HG02870 (cell line): ENCODE results near the gene TMEM45A.
A peak's percentile ranks its signal among the peaks of the same experiment; 100 is the strongest.
"Not testable (repeated sequence)": the region's sequence is repeated elsewhere in the genome, so short reads cannot be mapped to it uniquely, and the experiment has no call there.

Experiments used
- ATAC-seq: cut with Tn5 transposase; IDR thresholded peaks from one replicate; pipeline ENCODE4 v1.9.1; 2021; ENCODE audit warnings: mild to moderate bottlenecking, moderate library complexity; ENCODE audit not compliant: unreplicated experiment

TMEM45A gene

DNA sequence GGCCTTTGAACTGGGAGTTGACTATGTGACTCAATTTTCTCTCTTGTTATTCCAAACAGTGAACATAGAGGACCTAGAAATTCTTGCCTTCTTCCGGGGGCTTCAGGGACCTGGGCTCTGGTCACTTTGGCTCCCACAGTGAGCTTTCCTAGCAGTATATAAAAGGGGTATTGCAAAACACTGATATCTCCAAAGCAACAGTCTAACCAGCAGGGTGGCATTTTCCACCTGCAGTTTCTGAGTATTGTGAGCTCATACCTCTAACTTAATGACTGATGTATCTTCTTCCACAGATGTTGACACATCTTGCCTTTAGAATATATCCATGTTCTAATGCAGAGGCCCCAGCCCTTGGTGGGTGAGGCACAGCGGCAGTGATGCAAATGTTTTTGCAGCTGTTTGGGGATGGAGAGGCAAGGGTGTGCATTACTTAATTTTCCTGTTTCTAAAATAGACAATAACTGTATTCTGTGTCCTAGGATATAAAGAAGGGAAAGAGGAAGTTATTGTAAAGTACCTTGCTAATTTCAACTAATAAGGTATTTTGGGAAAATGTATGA lies 71.3 kb downstream of the TMEM45A start:
- ATAC-seq: no peak

DNA sequence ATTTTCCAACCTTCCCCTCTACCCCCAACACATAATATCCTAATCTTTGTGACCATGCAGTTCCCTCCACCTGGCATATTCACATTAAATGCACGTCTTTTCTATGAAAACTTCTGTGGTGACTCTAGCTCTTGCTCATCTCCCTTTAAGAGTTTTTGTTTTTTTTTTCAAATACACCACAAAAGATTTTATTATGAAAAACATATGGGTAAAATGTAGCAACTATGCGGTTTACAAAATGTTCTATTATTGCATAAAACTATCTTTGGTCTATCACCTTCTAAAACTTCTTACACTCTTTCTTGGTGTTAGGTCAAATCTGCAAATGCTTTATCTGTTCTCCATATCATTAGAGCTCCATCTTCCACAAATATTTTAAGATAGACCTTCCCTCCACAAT lies 78.4 kb downstream of the TMEM45A start:
- no peak for ATAC-seq

GRCh38 chr3:100574536-100574935 lies 82.1 kb downstream of the TMEM45A start:
- no peak for ATAC-seq

DNA sequence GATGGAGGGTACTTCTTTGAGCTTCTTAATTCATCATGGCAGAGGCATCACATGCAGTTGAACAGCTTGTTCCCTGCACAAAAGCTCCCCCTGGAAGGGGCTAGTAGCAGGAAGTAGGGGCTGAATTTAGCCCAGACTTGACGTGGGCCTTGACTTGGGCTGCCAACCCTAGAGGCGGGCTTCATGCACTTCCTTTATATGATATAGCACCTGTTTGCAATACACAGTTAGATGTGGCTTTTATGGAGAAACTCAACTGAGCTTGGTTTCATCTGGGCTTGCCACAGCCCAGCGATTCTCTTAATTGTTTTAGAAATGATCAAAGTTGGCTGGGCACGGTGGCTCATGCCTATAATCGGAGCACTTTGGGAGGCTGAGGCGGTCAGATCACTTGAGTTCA lies 83.3 kb downstream of the TMEM45A start:
- no peak for ATAC-seq

DNA sequence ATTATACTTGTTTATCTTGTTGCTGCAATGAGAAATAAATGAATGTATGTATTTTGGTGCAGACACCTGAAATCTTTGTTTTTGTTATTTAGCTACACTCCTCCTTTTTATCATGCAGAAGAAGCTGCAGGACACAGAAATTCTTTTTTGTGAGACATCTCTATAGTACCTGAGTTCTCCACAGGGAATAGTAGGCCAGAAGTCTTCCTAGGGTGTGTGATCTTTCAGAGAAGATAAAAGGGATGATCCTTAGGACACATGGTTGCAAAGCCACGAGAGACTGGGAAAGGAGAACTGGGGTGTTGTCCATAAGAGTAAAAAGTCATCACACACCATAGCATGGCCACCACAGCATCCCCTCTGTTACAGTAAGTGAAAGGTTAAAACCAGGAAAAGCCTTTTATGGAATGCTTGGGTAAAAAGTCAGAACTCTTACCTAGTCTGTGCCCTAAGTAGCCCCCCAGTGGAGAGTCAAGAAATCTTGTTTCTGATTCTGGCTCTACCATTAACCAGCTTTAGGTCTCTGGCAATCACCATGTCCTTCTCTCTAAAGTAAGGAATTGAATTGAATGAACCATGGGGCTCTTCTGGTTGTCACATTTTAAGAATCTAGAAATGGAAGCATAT lies 85.1 kb downstream of the TMEM45A start:
- ATAC-seq: no peak

DNA sequence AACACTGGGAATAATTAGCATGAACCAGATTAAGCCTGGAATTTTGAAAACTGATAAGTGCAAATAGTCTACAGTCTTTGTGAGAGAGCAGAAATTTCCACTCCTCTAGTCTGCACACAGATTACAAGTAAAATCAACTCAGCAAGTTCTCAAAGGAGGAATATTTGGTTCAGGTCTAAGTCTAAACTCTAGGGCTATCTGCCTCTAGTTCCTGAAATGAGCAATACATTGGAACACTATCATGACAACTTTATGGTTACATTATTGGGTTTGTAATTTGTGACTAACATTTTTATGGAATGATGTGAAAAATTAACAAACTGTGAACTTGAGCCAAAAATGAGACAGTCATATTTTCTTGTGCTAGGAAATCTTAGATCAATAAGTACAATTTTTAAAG lies 86.2 kb downstream of the TMEM45A start:
- ATAC-seq: no peak

GRCh38 chr3:100580147-100580546 lies 87.7 kb downstream of the TMEM45A start:
- no peak for ATAC-seq

DNA sequence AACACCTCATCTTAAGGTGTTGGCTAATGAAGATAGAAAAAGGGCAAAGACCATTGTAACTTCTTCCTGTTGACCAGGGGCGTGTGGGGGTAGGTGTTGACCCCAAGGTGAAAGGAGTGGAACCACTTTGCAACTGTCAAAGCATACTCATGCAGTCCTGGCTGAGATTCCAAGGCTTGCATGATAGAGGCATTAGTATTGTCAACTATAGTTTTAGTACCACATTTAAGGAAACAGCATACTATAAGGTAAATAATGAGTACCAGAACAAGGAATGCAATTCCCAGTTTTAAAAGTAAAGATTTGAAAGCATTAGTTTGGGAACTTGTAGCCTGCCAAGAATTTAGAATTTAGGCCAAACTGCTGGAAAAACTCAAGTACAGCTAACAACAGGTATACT lies 89.2 kb downstream of the TMEM45A start:
- no peak for ATAC-seq

DNA sequence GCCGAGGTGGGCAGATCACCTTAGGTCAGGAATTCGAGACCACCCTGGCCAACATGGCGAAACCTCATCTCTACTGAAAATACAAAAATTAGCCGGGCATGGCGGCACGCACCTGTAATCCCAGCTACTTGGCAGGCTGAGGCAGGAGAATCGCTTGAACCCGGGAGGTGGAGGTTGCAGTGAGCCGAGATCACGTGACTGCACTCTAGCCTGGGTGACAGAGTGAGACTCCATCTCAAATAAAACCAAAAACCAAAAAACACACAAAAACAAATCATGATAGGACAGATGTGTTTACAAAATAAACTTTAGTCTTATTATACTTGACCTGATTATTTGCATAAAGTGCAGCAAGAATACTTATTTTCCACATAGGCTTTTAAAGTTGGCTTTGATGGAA lies 89.7 kb downstream of the TMEM45A start:
- not testable (repeated sequence) for ATAC-seq

GRCh38 chr3:100584101-100584660 lies 91.8 kb downstream of the TMEM45A start:
- ATAC-seq: no peak

DNA sequence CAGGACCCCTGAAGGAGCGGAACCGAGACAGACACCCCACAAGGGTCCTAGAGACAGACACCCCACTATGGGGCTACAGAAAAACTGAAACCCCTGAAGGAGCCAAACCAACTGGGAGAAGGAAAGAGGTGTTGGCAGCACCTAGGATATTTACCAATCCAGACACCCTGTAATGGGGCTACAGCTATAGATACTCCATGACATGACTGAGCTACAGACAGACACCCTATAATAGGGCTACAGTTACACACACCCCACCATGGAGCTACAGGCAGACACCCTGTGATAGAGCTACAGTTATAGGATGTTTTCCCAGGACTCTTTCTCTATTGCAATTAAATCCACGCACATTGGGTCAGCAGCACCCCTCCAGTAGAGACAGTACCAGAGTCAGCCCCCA lies 94.4 kb downstream of the TMEM45A start:
- no peak for ATAC-seq

DNA sequence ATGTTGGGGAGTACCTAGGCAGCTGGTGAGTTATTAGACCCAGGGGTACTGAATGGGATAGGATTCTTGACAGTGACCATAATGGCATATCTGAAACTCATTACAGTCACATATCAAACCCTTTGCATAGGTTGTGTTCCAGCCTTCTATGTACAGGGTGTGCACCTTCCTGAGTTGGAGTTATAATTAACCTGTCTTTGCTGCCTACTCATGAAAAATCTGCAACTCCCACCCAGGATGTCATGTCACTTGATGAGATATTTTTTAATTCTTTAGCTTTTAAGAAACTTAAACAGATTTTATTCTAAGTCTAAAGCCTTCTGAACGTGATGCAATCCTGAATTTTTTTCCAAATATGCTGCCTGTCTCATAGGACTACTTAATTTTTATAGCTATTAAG lies 95.8 kb downstream of the TMEM45A start:
- no peak for ATAC-seq

GRCh38 chr3:100590114-100590839 lies 97.9 kb downstream of the TMEM45A start:
- ATAC-seq: peak; percentile 82

- no peak for ATAC-seq
Observed at GRCh38 chr3:100590840-100591147, 98.4 kb downstream of the TMEM45A start.

- ATAC-seq: no peak
Observed at GRCh38 chr3:100591411-100591810, 99.0 kb downstream of the TMEM45A start.

GRCh38 chr3:100600181-100601042 lies 108.0 kb downstream of the TMEM45A start:
- no peak for ATAC-seq

DNA sequence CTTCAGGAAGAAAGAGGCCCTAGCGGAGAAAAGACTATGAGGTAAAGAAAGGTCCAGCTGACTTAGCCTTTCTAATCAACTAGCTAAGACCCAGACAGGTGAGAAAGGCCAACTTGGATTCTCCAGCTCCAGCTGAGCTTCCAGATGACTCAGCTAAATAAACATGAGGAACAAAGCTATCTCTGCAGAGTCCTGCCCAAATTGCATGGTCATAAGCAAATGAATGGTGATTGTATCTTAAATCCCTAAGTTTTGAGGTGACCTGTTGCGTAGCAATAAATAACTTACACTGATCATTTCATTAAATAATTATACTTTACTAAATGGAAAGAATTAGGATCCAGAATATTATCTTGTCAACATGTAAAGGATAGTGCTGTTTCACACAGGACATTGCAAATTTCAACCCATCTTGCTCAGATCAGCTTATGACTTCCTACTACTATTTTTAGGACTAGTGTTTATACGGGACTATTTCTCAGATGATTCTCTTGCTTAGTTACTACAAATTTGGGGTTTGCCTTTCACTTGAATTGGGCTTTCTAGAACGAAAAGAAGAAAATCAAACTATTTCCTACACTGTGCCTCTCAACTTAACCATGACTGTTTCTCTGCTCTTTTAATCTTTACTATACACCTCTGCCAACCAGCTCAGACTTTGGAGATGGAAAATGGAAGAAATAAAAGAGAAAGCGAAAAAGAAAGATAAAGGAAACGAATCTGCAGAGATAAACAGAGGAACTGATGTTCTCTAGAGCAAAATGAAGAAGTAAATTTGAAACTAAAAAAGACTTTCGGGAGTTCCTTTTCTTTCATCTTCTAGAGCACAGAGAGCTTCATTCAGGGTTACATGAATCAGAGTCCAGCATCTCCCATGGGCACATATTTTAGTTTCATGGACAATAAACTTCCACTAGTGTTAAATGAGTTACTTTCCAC lies 110.4 kb downstream of the TMEM45A start:
- peak; percentile 50 for ATAC-seq

GRCh38 chr3:100603469-100603868 lies 111.0 kb downstream of the TMEM45A start:
- ATAC-seq: peak; percentile 32

GRCh38 chr3:100605358-100605757 lies 112.9 kb downstream of the TMEM45A start:
- ATAC-seq: no peak

DNA sequence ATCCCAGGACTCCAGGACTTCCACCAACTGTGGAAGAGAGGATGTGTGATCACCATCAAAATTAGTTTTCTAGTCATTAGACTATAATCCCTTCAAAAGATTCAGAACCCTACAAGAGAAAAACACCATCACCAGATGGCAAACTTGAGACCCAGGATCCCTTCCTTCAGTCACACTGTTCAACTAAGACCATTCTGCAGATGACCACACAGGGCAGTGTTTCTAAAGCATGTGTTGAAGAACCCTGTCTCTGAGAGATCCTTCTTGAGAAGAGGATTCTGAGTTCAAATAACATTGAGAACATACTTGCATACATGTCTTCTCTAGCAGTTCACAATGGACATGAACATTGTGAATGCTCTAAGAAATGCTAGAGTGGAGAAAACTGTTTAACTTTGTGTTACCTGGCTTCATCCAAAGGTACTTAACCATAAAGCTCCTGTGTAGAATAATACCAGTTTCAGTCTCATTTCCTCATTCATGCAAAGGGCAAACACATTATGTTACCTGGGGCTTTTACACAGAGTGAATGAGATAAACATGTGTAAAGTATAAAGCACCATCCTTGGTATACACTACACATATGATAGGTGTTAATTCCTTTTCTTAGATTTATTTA lies 114.6 kb downstream of the TMEM45A start:
- ATAC-seq: peak; percentile 72
